ENCODE data around the gene SPRR1A. TPM values are rescaled to one million over a fixed set of nuclear protein-coding genes. Genes with fewer than 3 reads are reported as not detected.

SPRR1A gene
- total and polyA plus RNA-seq, 10 of the 15 experiments (the other 5 are each of a cell fraction or from before 2014, with no cell fraction given) = not detected

GRCh38 chr1:153035211-153035610, 51.3 kb downstream of the SPRR1A start:
- Histone ChIP-seq H4K20me1 (ENCODE audit: control insufficient read depth, insufficient read depth) (no peaks in the 10 kb centered on the region), H3K4me1 (ENCODE audit: control insufficient read depth, insufficient read depth, low read length) (no peaks in the 10 kb centered on the region), H3K9me3 (replicated peaks; ENCODE audit: control insufficient read depth, insufficient read depth, low read length) (no peaks in the 10 kb centered on the region), H3K4me2 (ENCODE audit: control insufficient read depth, insufficient read depth) (no peak overlapping the region), H3K79me2 (ENCODE audit: control insufficient read depth, insufficient read depth, low read length) (no peaks in the 10 kb centered on the region), H3K36me3 (ENCODE audit: control insufficient read depth in 2 of 2, insufficient read depth in 2 of 2, low read length in 1 of 2) (no peaks in the 10 kb centered on the region), H2AFZ (ENCODE audit: control insufficient read depth, low read depth, low read length) (no peak overlapping the region), H3K27ac (ENCODE audit: control insufficient read depth, insufficient read depth) (no peak overlapping the region), H3K27me3 (replicated peaks in 1 of 2; ENCODE audit: control insufficient read depth in 2 of 2, insufficient read depth in 2 of 2, low read length in 1 of 2) (no peaks in the 10 kb centered on the region; a peak in 1 of 4 replicates), H3K9ac (ENCODE audit: control insufficient read depth, insufficient read depth, low read length) (no peak overlapping the region), H3K4me3 (no peak overlapping the region)
- 24% methylated on average over 1 of the region's 1 CpG for WGBS (ENCODE audit: insufficient coverage, insufficient replicate concordance, low lambda C conversion rate, missing lambda C conversion rate)
- FAIRE-seq (no peak), DNase-seq (ENCODE audit: low read depth, low spot score) (no peak), ATAC-seq (no peak)
- in situ Hi-C loops (cut with MboI) = no loop called here
- ChIA-PET CTCF (no interaction called here), POLR2A (no interaction called here), SMC1A (ENCODE audit: uncharacterized antibody, unreplicated experiment) (no interaction called here), RAD21 (ENCODE audit: unreplicated experiment) (no interaction called here)
- TF ChIP-seq SREBF2 (IDR thresholded peaks at IDR 0.05; ENCODE audit: low read length) (no peak), CHD1 (IDR thresholded peaks at IDR 0.05; ENCODE audit: low read depth, low read length) (no peak), TAF1 (IDR thresholded peaks at IDR 0.05; ENCODE audit: borderline replicate concordance, low read depth, low read length) (no peak), POLR2A (IDR thresholded peaks at IDR 0.05; ENCODE audit: low read depth, low read length) (no peak), SMARCA5 (IDR thresholded peaks at IDR 0.05) (no peak), FOXM1 (IDR thresholded peaks at IDR 0.05; ENCODE audit: low read depth, low read length) (no peak), ASH2L (IDR thresholded peaks at IDR 0.05; ENCODE audit: borderline replicate concordance, low read depth) (no peak), SREBF1 (IDR thresholded peaks at IDR 0.05; ENCODE audit: low read length) (no peak), CBX5 (IDR thresholded peaks at IDR 0.05; ENCODE audit: low read depth) (no peak), MTA3 (IDR thresholded peaks at IDR 0.05; ENCODE audit: borderline replicate concordance, low read length) (no peak), BHLHE40 (IDR thresholded peaks at IDR 0.05; ENCODE audit: borderline replicate concordance in 1 of 2, low read depth in 2 of 2, low read length in 1 of 2) (no peak), BMI1 (IDR thresholded peaks at IDR 0.05; ENCODE audit: borderline replicate concordance) (no peak), NR2C1 (IDR thresholded peaks at IDR 0.05) (no peak), MAX (IDR thresholded peaks at IDR 0.05; ENCODE audit: low read depth, low read length) (no peak), KLF5 (IDR thresholded peaks at IDR 0.05; ENCODE audit: partially characterized antibody) (no peak)
- intact Hi-C loops (cut with micrococcal nuclease; ENCODE audit: unreplicated experiment) = loop anchor here (10.0 kb wide), 1 partner anchor 160 kb away; the partner anchor contains the start of gene SMCP
- BruUV-seq (replicated peaks) = no TSS peak

Small RNA genes lying within 50 kb of the gene (small RNA-seq; reads per million reads assigned to genes)
- gene AL356867.1 = not detected
- not detected for gene RF00322
- not detected for gene SPRR1A

Other genes with a start within 250 kb of the SPRR1A start
Only the 7 nearest of the 23 such genes appear.
- gene IVL, start 75.5 kb upstream of the SPRR1A start, total RNA-seq (2014; rRNA removed) = 19.5 and 20.5 TPM in 2 replicates
- gene IVL, start 75.5 kb upstream of the SPRR1A start, total RNA-seq (2014; rRNA removed; fragmentation: Illumina TruSeq; extraction: Trizol) = 10.7 and 11.4 TPM in 2 replicates
- 12.1 and 12.2 TPM in 2 replicates for gene IVL, start 75.5 kb upstream of the SPRR1A start, total RNA-seq (2021)
- gene IVL, start 75.5 kb upstream of the SPRR1A start, polyA plus RNA-seq (2011; rRNA removed) = 1.6 and 2.1 TPM in 2 replicates
- gene IVL, start 75.5 kb upstream of the SPRR1A start, polyA plus RNA-seq (2014; fragmentation: Illumina TruSeq; extraction: Trizol) = 8.4 and 14.8 TPM in 2 replicates
- gene IVL, start 75.5 kb upstream of the SPRR1A start, polyA plus RNA-seq (2014; fragmentation: Nextera tagmentation; extraction: Ambion mirVana) = 1 to 10 TPM; 1.4 to 2.9 TPM
- gene IVL, start 75.5 kb upstream of the SPRR1A start, polyA plus RNA-seq (2014; rRNA removed) = 20.3 and 22.2 TPM in 2 replicates
- 10 to 100 TPM; 17.0 to 17.6 TPM for gene IVL, start 75.5 kb upstream of the SPRR1A start, polyA plus RNA-seq (2016; fragmentation: Nextera tagmentation; extraction: Ambion mirVana)
- gene SPRR5, start 36.9 kb upstream of the SPRR1A start, total RNA-seq (2014; rRNA removed) = not detected in 2 replicates
- gene SPRR5, start 36.9 kb upstream of the SPRR1A start, total RNA-seq (2014; rRNA removed; fragmentation: Illumina TruSeq; extraction: Trizol) = not detected in 2 replicates
- not detected in 2 replicates for gene SPRR5, start 36.9 kb upstream of the SPRR1A start, total RNA-seq (2021)
- not detected in 2 replicates for gene SPRR5, start 36.9 kb upstream of the SPRR1A start, polyA plus RNA-seq (2011; rRNA removed)
- not detected in 2 replicates for gene SPRR5, start 36.9 kb upstream of the SPRR1A start, polyA plus RNA-seq (2014; fragmentation: Illumina TruSeq; extraction: Trizol)
- gene SPRR5, start 36.9 kb upstream of the SPRR1A start, polyA plus RNA-seq (2014; fragmentation: Nextera tagmentation; extraction: Ambion mirVana) = not detected
- not detected in 2 replicates for gene SPRR5, start 36.9 kb upstream of the SPRR1A start, polyA plus RNA-seq (2014; rRNA removed)
- gene SPRR5, start 36.9 kb upstream of the SPRR1A start, polyA plus RNA-seq (2016; fragmentation: Nextera tagmentation; extraction: Ambion mirVana) = not detected
- not detected in 2 replicates for gene SPRR4, start 13.4 kb upstream of the SPRR1A start, total RNA-seq (2014; rRNA removed)
- not detected in 2 replicates for gene SPRR4, start 13.4 kb upstream of the SPRR1A start, total RNA-seq (2014; rRNA removed; fragmentation: Illumina TruSeq; extraction: Trizol)
- gene SPRR4, start 13.4 kb upstream of the SPRR1A start, total RNA-seq (2021) = not detected in 2 replicates
- gene SPRR4, start 13.4 kb upstream of the SPRR1A start, polyA plus RNA-seq (2011; rRNA removed) = not detected in 2 replicates
- gene SPRR4, start 13.4 kb upstream of the SPRR1A start, polyA plus RNA-seq (2014; fragmentation: Illumina TruSeq; extraction: Trizol) = not detected in 2 replicates
- gene SPRR4, start 13.4 kb upstream of the SPRR1A start, polyA plus RNA-seq (2014; fragmentation: Nextera tagmentation; extraction: Ambion mirVana) = not detected
- not detected in 2 replicates for gene SPRR4, start 13.4 kb upstream of the SPRR1A start, polyA plus RNA-seq (2014; rRNA removed)
- gene SPRR4, start 13.4 kb upstream of the SPRR1A start, polyA plus RNA-seq (2016; fragmentation: Nextera tagmentation; extraction: Ambion mirVana) = not detected
- not detected in 2 replicates for gene SPRR3, start 17.7 kb downstream of the SPRR1A start, total RNA-seq (2014; rRNA removed)
- gene SPRR3, start 17.7 kb downstream of the SPRR1A start, total RNA-seq (2014; rRNA removed; fragmentation: Illumina TruSeq; extraction: Trizol) = not detected in 2 replicates
- not detected in 2 replicates for gene SPRR3, start 17.7 kb downstream of the SPRR1A start, total RNA-seq (2021)
- gene SPRR3, start 17.7 kb downstream of the SPRR1A start, polyA plus RNA-seq (2011; rRNA removed) = not detected in 2 replicates
- not detected in 2 replicates for gene SPRR3, start 17.7 kb downstream of the SPRR1A start, polyA plus RNA-seq (2014; fragmentation: Illumina TruSeq; extraction: Trizol)
- gene SPRR3, start 17.7 kb downstream of the SPRR1A start, polyA plus RNA-seq (2014; fragmentation: Nextera tagmentation; extraction: Ambion mirVana) = not detected
- not detected in 2 replicates for gene SPRR3, start 17.7 kb downstream of the SPRR1A start, polyA plus RNA-seq (2014; rRNA removed)
- not detected for gene SPRR3, start 17.7 kb downstream of the SPRR1A start, polyA plus RNA-seq (2016; fragmentation: Nextera tagmentation; extraction: Ambion mirVana)
- not detected in 2 replicates for gene SPRR1B, start 47.1 kb downstream of the SPRR1A start, total RNA-seq (2014; rRNA removed)
- gene SPRR1B, start 47.1 kb downstream of the SPRR1A start, total RNA-seq (2014; rRNA removed; fragmentation: Illumina TruSeq; extraction: Trizol) = not detected in 2 replicates
- gene SPRR1B, start 47.1 kb downstream of the SPRR1A start, total RNA-seq (2021) = not detected in 2 replicates
- gene SPRR1B, start 47.1 kb downstream of the SPRR1A start, polyA plus RNA-seq (2011; rRNA removed) = not detected in 2 replicates
- not detected in 2 replicates for gene SPRR1B, start 47.1 kb downstream of the SPRR1A start, polyA plus RNA-seq (2014; fragmentation: Illumina TruSeq; extraction: Trizol)
- gene SPRR1B, start 47.1 kb downstream of the SPRR1A start, polyA plus RNA-seq (2014; fragmentation: Nextera tagmentation; extraction: Ambion mirVana) = not detected
- gene SPRR1B, start 47.1 kb downstream of the SPRR1A start, polyA plus RNA-seq (2014; rRNA removed) = not detected in 2 replicates
- not detected for gene SPRR1B, start 47.1 kb downstream of the SPRR1A start, polyA plus RNA-seq (2016; fragmentation: Nextera tagmentation; extraction: Ambion mirVana)
- not detected in 2 replicates for gene SPRR2D, start 57.0 kb downstream of the SPRR1A start, total RNA-seq (2014; rRNA removed)
- not detected in 2 replicates for gene SPRR2D, start 57.0 kb downstream of the SPRR1A start, total RNA-seq (2014; rRNA removed; fragmentation: Illumina TruSeq; extraction: Trizol)
- not detected in 2 replicates for gene SPRR2D, start 57.0 kb downstream of the SPRR1A start, total RNA-seq (2021)
- not detected in 2 replicates for gene SPRR2D, start 57.0 kb downstream of the SPRR1A start, polyA plus RNA-seq (2011; rRNA removed)
- gene SPRR2D, start 57.0 kb downstream of the SPRR1A start, polyA plus RNA-seq (2014; fragmentation: Illumina TruSeq; extraction: Trizol) = not detected in 2 replicates
- not detected for gene SPRR2D, start 57.0 kb downstream of the SPRR1A start, polyA plus RNA-seq (2014; fragmentation: Nextera tagmentation; extraction: Ambion mirVana)
- gene SPRR2D, start 57.0 kb downstream of the SPRR1A start, polyA plus RNA-seq (2014; rRNA removed) = not detected in 2 replicates
- under 1 TPM in 1 of 2 experiments, not detected in 1; 0.44 TPM for gene SPRR2D, start 57.0 kb downstream of the SPRR1A start, polyA plus RNA-seq (2016; fragmentation: Nextera tagmentation; extraction: Ambion mirVana)
- not detected in 2 replicates for gene SPRR2A, start 73.4 kb downstream of the SPRR1A start, total RNA-seq (2014; rRNA removed)
- not detected in 2 replicates for gene SPRR2A, start 73.4 kb downstream of the SPRR1A start, total RNA-seq (2014; rRNA removed; fragmentation: Illumina TruSeq; extraction: Trizol)
- gene SPRR2A, start 73.4 kb downstream of the SPRR1A start, total RNA-seq (2021) = not detected in 2 replicates
- gene SPRR2A, start 73.4 kb downstream of the SPRR1A start, polyA plus RNA-seq (2011; rRNA removed) = not detected in 2 replicates
- gene SPRR2A, start 73.4 kb downstream of the SPRR1A start, polyA plus RNA-seq (2014; fragmentation: Illumina TruSeq; extraction: Trizol) = not detected in 2 replicates
- gene SPRR2A, start 73.4 kb downstream of the SPRR1A start, polyA plus RNA-seq (2014; fragmentation: Nextera tagmentation; extraction: Ambion mirVana) = not detected
- gene SPRR2A, start 73.4 kb downstream of the SPRR1A start, polyA plus RNA-seq (2014; rRNA removed) = not detected in 2 replicates
- gene SPRR2A, start 73.4 kb downstream of the SPRR1A start, polyA plus RNA-seq (2016; fragmentation: Nextera tagmentation; extraction: Ambion mirVana) = not detected

Data from GM12878 (cell line).